Gastroesophageal sphincter (tissue), 4 donors: ENCODE measurements around the gene ATXN7. TPM values are rescaled to one million over a fixed set of nuclear protein-coding genes. Genes with fewer than 3 reads are reported as not detected.

Source experiments
- ATAC-seq: fragments of 150-250 bp; one replicate; pipeline ENCODE4 v1.9.1; 2016; ENCODE audit warnings: mild to moderate bottlenecking, moderate library complexity
- H3K27ac ChIP-seq, 4 donors: fragments of 200-600 bp; sonication (generic) in 3 of 4; 1 replicate in 3 of 4; 2 replicates in 1 of 4; pipeline ENCODE4 v1.5.1; 2016 to 2019
- H3K27me3 ChIP-seq: fragments of 200-600 bp; sonication (generic); one replicate; pipeline ENCODE4 v1.5.1; 2019
- H3K36me3 ChIP-seq, 2 donors: fragments of 200-600 bp; sonication (generic); one replicate each; pipeline ENCODE4 v1.5.1; 2019; ENCODE audit warnings: control low read depth in 1 of 2
- H3K4me1 ChIP-seq, 3 donors: fragments of 200-600 bp; sonication (generic); 1 replicate in 2 of 3; 2 replicates in 1 of 3; pipeline ENCODE4 v1.5.1; 2016 to 2019; ENCODE audit warnings: control low read depth in 2 of 3
- H3K4me3 ChIP-seq, 2 donors: fragments of 200-600 bp; sonication (generic); one replicate each; pipeline ENCODE4 v1.5.1; 2019; ENCODE audit warnings: mild to moderate bottlenecking in 1 of 2, moderate library complexity in 1 of 2
- H3K9me3 ChIP-seq, 3 donors: fragments of 200-600 bp; sonication (generic); one replicate each; pipeline ENCODE4 v1.5.1; 2017 to 2019; ENCODE audit warnings: control low read depth in 2 of 3
- CTCF ChIP-seq, 4 experiments: fragments of 200-600 bp in 2 of 4; fragments of 450-650 bp in 2 of 4; sonication (generic) in 1 of 4; IDR thresholded peaks; one replicate each; pipeline ENCODE4 v1.5.1; 2017 to 2019; ENCODE audit warnings: antibody characterized with exemption in 4 of 4, mild to moderate bottlenecking in 2 of 4, moderate library complexity in 2 of 4
- EP300 ChIP-seq: sonication (generic); formaldehyde crosslinking; IDR thresholded peaks from one replicate; pipeline ENCODE4 v1.6.1; 2017; ENCODE audit warnings: antibody characterized with exemption, mild to moderate bottlenecking
- POLR2A ChIP-seq, 2 donors: fragments of 450-650 bp; IDR thresholded peaks; one replicate each; pipeline ENCODE4 v1.6.1; 2017; ENCODE audit warnings: antibody characterized with exemption in 2 of 2, mild to moderate bottlenecking in 2 of 2, moderate library complexity in 1 of 2
- POLR2AphosphoS5 ChIP-seq: sonication (generic); formaldehyde crosslinking; IDR thresholded peaks from one replicate; pipeline ENCODE4 v1.6.1; 2017; ENCODE audit warnings: antibody characterized with exemption
- WGBS, 2 donors: methylation state at CpG; one replicate each; pipeline ENCODE4 v1.1.5; 2018; ENCODE audit warnings: low coverage in 1 of 2; 5-methylcytosine and 5-hydroxymethylcytosine counted together
- total RNA-seq, 4 donors: library from RNA; depleted of rRNA; stranded (reverse); fragments of >200 nt; gene quantifications; one replicate each; pipeline ENCODE4 v1.1.0, GENCODE V29; 2016

The ATXN7 gene
- total RNA-seq, 4 donors from 2014 or later = 15.5 to 36.3 (median 19.8) TPM

- no peaks in the 10 kb centered on the region for H3K27me3 ChIP-seq
- H3K9me3 ChIP-seq = no peaks in the 10 kb centered on the region
- no peak for ATAC-seq
- H3K4me1 ChIP-seq = peaks cover 4 to 45% (median 6%) of the 10 kb centered on the region in 3 donors
- H3K4me3 ChIP-seq = no peak overlapping the region
- TF ChIP-seq POLR2AphosphoS5 = no peak
- TF ChIP-seq CTCF (IDR thresholded peaks at IDR 0.05) = no peak
- no peak for TF ChIP-seq POLR2A (IDR thresholded peaks at IDR 0.05)
- TF ChIP-seq EP300 = no peak
- 93 to 97% methylated on average over 2 to 5 of the region's 5 CpGs for WGBS, 2 donors
- no peak overlapping the region for H3K27ac ChIP-seq
- H3K36me3 ChIP-seq = peaks cover 0 to 7% of the 10 kb centered on the region in 2 donors
Measured at GRCh38 chr3:63891518-63891917, 27.9 kb downstream of the ATXN7 start.

- Histone ChIP-seq H3K4me1 (peaks cover 0 to 40% (median 4%) of the 10 kb centered on the region in 3 donors), H3K27me3 (no peaks in the 10 kb centered on the region), H3K9me3 (no peaks in the 10 kb centered on the region), H3K27ac (no peak overlapping the region), H3K36me3 (peaks cover 0 to 7% of the 10 kb centered on the region in 2 donors), H3K4me3 (no peak overlapping the region)
- 85 to 100% methylated on average over 1 of the region's 1 CpG for WGBS, 2 donors
- ATAC-seq = no peak
- no peak for TF ChIP-seq POLR2AphosphoS5
- no peak for TF ChIP-seq CTCF (IDR thresholded peaks at IDR 0.05)
- no peak for TF ChIP-seq POLR2A (IDR thresholded peaks at IDR 0.05)
- TF ChIP-seq EP300 = no peak
Measured at GRCh38 chr3:63892773-63893352, 29.2 kb downstream of the ATXN7 start.

GRCh38 chr3:63895422-63896189 is 31.9 kb downstream of the ATXN7 start:
- peaks cover 0 to 40% (median 4%) of the 10 kb centered on the region in 3 donors for H3K4me1 ChIP-seq
- no peak overlapping the region for H3K27ac ChIP-seq
- no peaks in the 10 kb centered on the region for H3K9me3 ChIP-seq
- H3K27me3 ChIP-seq = no peaks in the 10 kb centered on the region
- H3K4me3 ChIP-seq = no peak overlapping the region
- ATAC-seq = no peak
- peaks cover 0 to 29% of the 10 kb centered on the region in 2 donors for H3K36me3 ChIP-seq
- TF ChIP-seq POLR2A (IDR thresholded peaks at IDR 0.05) = no peak
- no peak for TF ChIP-seq CTCF (IDR thresholded peaks at IDR 0.05)
- TF ChIP-seq EP300 = no peak
- no peak for TF ChIP-seq POLR2AphosphoS5
- WGBS, 2 donors = 53 to 65% methylated on average over 3 to 5 of the region's 5 CpGs

- Histone ChIP-seq H3K36me3 (peaks cover 0 to 31% of the 10 kb centered on the region in 2 donors), H3K9me3 (no peaks in the 10 kb centered on the region), H3K4me3 (no peak overlapping the region), H3K27ac (no peak overlapping the region), H3K4me1 (peaks cover 0 to 40% (median 4%) of the 10 kb centered on the region in 3 donors), H3K27me3 (no peaks in the 10 kb centered on the region)
- TF ChIP-seq POLR2AphosphoS5 (no peak), EP300 (no peak), CTCF (IDR thresholded peaks at IDR 0.05) (no peak), POLR2A (IDR thresholded peaks at IDR 0.05) (no peak)
- ATAC-seq = no peak
- 88 to 100% methylated on average over 1 of the region's 1 CpG for WGBS, 2 donors
Measured at GRCh38 chr3:63896332-63897030, 32.8 kb downstream of the ATXN7 start.
